GM21528 (cell line): Measurements from ENCODE around the gene IL12RB2.
A peak's percentile ranks its signal among the peaks of the same experiment; 100 is the strongest.

ENCODE experiments used
- ATAC-seq: cut with Tn5 transposase; IDR thresholded peaks from one replicate; pipeline ENCODE4 v1.9.1; 2021; ENCODE audit warnings: mild to moderate bottlenecking, moderate library complexity; ENCODE audit not compliant: unreplicated experiment, low FRiP score

Gene IL12RB2

DNA sequence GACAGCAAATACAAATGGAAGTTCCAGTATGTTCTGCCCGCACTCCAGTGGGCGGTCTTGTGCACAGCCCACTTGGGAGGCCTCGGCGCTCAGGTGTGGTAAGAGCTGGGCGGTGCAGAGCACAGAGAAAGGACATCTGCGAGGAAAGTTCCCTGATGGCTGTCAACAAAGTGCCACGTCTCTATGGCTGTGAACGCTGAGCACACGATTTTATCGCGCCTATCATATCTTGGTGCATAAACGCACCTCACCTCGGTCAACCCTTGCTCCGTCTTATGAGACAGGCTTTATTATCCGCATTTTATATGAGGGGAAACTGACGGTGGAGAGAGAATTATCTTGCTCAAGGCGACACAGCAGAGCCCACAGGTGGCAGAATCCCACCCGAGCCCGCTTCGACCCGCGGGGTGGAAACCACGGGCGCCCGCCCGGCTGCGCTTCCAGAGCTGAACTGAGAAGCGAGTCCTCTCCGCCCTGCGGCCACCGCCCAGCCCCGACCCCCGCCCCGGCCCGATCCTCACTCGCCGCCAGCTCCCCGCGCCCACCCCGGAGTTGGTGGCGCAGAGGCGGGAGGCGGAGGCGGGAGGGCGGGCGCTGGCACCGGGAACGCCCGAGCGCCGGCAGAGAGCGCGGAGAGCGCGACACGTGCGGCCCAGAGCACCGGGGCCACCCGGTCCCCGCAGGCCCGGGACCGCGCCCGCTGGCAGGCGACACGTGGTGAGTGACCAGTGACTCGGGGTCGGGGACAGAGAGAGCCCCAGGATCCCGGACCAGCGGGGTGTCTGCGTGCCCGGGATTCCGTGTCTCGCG, at the start of gene IL12RB2:
Gene IL12RB2 (plus strand): TSS at position 623 of the 810 bp plus-strand sequence. CDS start 12,496 bp downstream, outside the sequence.
- peak; percentile 49 for ATAC-seq

DNA sequence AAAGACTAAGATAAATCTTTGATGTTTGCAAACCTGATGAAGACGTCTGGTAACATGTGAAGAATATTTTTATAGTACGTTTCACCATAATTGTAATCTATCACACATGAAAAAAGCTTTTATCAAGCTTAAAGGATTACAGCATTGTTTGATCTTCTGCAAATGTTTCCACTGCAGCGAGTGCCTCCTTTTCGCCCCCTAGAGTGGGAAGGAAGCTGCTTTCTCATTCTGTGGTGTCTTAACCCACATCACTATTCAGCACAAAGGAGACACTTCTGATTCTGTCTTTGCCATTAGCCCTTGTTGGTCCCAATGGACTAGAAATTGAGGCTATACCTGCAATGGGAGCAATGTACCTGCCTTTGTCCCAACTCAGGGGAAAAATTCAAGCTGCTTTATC, 46.0 kb upstream of the IL12RB2 start:
- ATAC-seq = no peak

DNA sequence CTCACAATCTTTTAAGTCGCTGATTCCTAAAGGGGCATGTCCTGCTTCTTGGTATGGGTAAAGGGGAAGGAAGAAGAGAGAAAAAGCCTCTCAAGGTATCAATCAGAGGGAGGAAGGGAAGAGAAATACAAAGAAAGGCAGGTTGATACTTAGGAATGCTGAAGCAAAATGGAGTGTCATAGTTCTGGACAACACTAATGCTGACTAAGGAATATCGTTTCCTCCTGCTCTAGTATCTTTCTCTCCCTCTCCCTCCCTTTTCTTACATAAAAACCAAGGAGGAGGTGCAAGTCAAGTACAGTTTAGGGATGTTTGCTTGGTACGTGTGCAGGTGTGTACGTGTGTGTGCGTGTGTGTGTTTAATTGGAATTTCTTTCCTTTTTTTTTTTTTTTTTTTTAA, 44.9 kb upstream of the IL12RB2 start:
- ATAC-seq = no peak

DNA sequence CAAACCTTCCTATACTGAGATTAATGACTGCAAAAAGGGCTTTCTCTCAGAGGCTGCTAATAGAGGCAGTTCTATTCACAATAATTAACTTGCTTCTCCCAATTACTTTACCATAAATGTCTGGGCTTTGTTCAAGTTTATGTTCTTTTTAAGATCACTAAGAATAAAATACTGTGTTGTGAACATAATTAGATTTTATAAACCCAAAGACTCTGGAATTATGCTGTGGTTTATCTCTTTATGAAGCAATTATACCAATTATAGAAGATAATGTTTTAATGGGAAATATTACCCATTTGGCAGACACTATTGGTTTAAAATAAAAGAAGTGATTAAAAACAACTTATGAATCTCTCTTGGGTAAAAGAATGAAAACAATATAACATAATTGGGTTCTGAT, 43.5 kb upstream of the IL12RB2 start:
- no peak for ATAC-seq

GRCh38 chr1:67264899-67265298, 42.8 kb upstream of the IL12RB2 start:
- ATAC-seq = no peak

GRCh38 chr1:67269061-67269460, 38.6 kb upstream of the IL12RB2 start:
- no peak for ATAC-seq

- ATAC-seq = no peak
Observed at GRCh38 chr1:67270541-67270940, 37.1 kb upstream of the IL12RB2 start.

- ATAC-seq = no peak
Observed at GRCh38 chr1:67273591-67273990, 34.1 kb upstream of the IL12RB2 start.

- ATAC-seq = no peak
Observed at GRCh38 chr1:67274623-67275325, 32.9 kb upstream of the IL12RB2 start.

GRCh38 chr1:67280696-67281095, 27.0 kb upstream of the IL12RB2 start:
- no peak for ATAC-seq

GRCh38 chr1:67281244-67281643, 26.4 kb upstream of the IL12RB2 start:
- no peak for ATAC-seq

DNA sequence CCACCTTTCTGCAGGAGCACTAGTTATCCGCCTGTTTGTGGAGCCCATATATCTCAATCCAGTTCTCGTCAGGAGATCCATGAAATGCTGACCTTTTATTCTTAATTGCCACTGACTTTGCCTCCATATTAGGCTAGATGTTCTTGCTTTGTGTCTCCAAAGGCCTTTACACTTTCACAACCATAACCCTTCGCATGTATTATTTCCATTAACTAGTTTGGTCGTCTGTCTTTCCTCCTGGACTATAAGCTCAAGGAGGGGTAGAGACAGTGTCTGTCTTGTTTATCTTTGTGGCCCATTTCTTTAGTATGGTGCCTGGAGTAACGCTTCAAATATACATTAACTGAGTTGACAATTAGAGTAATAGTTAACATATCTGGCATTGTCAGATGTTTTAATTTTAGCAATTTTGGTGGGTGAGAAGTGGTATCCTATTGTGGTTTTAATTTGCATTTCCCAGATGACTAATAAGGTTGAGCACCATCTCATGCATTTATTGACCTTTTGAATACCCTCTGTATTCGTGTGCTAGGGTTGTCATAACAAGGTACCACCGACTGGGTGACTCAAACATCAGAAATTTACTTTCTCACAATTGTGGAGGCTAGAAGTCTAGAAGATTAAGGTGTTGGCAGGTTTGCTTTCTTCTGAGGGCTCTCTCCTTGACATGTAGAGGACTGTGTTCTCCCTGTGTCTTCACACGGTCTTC, 21.7 kb upstream of the IL12RB2 start:
- peak; percentile 70 for ATAC-seq

DNA sequence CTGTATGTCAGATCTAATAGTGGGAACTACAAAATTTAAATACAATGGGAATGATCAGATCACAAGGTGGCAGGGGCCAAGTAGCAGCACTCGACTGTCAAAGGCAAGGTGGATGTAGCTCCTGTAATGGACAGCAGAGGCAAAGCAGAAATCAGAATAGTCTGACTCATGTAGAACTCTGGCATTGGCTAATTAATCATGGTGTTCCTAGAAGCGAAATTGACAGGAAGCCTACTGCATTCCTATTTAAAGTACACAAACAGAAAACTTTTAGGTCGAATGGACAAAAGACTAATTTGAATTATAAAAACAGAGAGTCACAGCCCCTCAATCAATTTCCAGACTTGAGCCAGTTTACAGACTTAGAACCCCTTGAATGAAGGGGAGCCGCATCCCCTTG, 17.4 kb upstream of the IL12RB2 start:
- ATAC-seq = no peak

DNA sequence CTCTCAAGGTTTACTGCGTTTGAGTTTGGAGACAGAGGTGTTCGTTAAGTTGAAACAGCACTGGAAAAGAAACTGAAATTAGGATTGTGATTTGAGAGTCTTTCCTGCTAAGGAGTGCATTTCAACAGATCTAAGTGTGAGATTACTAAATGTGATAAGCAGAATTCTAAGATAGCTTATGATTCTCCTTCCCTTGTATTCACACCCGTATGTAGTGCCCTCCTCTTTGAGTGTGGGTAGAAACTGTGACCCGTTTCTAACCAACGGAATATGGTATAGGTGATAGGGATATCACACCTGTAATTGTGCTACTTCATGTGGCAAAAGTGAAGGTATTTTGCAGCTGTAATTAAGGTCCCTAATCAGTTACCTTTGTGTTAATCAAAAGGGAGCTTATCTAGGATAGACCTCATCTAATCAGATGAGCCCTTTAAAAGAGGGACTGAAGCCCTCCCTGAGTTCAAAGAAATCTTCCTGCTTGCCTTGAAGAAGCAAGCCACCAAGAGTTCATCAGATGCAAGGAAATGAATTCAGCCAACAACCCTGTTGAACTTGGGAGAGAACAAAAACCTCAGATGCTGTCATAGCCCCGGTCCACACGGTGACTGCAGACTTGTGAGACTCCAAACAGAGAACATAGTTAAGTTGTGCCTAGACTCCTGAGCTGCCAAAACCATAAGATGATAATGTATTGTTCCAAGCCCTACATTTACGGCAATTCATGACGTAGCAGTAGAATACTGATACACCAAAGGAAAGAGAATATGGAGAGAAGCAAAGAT, 12.6 kb upstream of the IL12RB2 start:
- ATAC-seq = no peak

GRCh38 chr1:67298762-67299161, 8.9 kb upstream of the IL12RB2 start:
- ATAC-seq = no peak

DNA sequence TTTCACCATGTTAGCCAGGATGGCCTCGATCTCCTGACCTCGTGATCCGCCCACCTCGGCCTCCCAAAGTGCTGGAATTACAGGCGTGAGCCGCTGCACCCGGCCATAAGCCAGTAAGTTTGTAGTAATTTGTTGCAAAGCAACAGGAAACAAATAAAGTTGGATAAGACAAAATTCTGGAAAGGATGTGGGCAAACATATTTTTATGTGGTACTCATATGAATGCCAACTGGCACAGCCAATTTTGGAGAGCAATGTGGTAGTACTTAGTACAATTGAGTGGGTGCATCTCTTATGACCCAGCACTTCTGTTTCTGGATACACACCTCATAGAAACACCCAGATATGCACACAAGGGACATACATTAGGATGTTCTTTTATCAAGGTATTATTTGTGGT, 8.4 kb upstream of the IL12RB2 start:
- no peak for ATAC-seq

GRCh38 chr1:67300561-67300960, 7.1 kb upstream of the IL12RB2 start:
- no peak for ATAC-seq

DNA sequence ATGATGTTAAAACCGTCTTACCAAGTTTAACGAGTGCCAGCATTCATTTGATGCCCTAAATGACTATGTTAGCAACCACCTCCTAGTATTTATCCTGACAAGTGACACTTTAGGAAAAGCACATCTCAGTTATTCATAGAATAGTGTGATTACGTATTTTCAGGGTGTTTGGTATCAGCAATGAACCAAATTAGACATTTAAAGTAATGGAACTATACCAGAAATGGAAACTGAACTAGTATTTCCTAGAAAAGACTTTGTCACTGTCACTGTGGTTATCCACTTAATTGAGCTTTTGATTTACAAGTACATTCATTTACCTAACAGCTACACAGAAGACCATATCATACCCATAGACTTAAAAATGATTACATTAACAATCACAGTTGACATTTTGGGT, 3.6 kb upstream of the IL12RB2 start:
- no peak for ATAC-seq

DNA sequence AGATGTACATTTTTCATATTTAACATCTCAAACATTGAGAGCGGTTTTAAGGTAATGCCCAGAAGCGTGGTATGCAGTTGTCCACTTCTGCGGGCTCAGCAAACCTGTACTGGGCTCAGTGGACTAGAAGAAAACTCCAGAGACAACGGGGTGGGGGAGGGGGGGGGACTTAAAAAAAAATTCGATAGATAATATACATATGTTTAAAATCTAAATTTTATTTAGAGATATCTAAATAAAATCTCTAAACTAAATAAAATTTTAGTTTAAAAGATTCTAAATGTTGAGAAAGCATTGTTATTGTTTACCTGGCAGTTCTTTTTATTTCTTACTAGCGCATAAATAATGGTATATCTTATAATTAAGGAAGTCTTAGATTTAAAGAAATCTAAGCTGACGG, 1.1 kb upstream of the IL12RB2 start:
- no peak for ATAC-seq

GRCh38 chr1:67308136-67308535, 463 bp downstream of the IL12RB2 start:
- peak; percentile 21 for ATAC-seq

DNA sequence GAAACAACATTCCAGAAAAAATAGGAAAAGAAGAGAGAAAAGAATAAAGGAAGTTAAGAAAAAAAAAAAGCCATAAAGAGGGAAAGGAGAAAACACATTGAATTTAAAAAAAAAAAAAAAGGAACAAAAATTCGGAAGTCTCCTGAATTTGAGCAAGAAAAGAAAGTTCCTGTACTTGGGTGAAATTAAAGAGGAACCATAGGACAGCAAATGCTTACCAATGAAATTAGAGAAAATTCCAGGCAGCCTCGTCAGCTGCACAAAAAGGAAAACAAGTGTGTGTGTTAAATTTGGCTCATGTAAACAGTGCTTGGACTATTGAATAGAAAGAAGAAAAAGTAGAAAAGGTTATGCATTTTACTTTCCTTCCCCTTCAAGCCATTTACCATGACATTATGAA, 4.9 kb downstream of the IL12RB2 start:
- no peak for ATAC-seq
